GM21825 (cell line): ENCODE data around the gene KCNK1.

Experiments
- ATAC-seq: cut with Tn5 transposase; IDR thresholded peaks from one replicate; pipeline ENCODE4 v1.9.1; 2021; ENCODE audit warnings: mild to moderate bottlenecking, moderate library complexity; ENCODE audit not compliant: unreplicated experiment

KCNK1 gene

DNA sequence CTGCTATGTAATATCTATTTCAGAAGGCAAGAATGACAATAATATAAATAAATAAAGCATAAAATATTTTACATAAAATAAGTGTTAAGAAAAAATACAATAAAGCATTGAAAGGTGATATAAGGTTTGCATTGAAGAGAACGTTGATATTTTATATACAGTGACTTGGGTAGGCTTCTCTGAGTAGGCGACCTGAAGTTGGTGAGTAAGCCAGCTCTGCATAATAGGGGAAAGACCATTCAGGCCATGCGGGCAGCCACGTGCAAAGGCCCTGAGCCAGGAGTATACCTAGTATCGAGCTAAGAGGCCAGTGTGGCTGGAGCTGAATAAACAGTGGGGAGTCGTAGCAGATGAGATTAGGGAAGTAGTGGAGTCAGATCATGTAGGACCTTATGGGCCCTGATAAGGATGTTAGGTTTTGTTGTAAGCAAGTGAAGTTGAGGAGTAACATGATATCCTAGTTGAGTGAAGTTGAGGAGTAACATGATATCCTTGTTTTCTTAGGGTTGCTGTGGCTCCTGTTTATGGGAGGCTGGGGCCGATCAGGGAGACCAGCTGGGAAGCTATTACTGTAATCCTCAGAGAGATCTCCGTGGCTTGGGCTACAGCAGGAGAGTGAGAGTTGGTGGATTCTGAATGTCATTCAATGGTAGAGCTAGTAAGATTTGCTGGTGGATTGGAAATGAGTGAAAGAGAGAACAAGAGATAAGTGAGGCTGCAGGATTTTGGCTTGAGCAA is 22.0 kb downstream of the KCNK1 start:
- ATAC-seq, result no peak

DNA sequence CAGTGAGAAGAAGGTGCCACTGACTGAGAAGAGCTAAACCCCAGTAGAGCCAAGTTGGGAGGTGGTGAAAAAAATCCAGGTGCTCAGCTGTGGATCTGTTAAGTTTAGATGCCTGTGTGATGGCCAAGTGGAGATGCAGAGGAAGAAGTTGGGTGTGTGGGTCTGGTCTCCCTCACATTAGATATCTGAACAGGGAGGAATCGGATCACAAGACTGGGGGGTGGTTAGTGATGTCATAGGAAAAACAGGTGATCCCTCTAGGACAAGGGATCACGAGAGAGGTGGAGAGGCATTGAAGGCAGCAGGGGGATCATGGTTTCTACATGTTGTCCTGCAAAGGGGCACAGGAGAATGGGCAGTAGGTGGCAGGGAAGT is 22.6 kb downstream of the KCNK1 start:
- ATAC-seq, result no peak

DNA sequence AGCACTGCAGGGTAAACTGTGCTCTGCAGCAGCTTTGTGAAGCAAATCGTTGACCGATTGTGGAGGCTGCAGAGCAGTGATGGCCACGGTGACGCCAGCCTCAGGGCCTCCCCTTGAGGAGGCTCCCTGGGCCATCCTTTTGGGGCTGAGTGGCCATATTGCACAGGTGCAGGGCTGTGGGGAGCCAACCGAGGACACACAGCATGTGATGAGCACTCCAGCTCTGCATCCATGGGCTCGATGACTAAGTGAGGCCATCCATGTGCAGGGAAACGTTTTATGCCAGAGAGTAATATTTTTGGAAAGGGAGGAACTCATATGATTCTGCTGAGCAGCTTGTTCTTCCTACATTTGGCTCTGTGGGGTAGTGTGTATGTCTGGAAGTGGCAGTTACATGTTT is 24.6 kb downstream of the KCNK1 start:
- no peak for ATAC-seq

DNA sequence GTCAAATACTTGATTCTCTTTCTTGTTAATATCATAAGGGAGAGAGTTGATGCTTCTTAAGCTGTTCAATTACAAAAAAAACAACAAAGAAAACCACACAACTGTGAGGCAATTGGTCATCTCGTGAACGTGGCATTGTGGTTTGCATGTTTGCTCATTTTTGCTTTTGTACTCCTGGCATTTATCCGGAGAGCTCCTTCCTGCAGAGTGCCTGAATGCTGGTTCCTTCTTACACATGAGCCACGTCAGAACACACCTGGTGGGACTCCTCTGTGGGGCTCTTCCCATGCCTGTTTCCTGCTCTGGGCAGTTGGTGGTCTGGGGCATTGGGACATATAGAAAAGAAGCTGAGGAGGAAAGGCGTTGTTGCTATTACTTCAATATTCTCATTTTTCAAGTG is 25.7 kb downstream of the KCNK1 start:
- ATAC-seq, result no peak

DNA sequence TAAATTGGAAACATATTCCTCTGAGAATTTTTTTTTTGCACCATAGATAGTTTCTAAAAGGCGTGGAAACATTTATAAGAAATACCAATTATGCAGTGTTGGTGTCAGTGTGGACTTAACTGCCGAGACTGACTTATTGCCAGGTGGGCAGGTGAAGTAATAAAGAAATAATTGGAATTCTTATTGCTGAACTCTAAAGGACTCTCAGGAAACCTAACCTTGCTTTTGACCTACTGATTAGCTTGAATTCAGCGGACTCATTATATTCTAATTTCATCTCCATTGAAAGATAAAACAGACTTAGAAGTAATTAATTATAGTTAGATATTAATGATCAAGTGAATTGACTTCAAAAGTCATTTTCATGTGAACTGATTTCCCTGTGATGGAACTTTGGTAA is 26.3 kb downstream of the KCNK1 start:
- no peak for ATAC-seq

DNA sequence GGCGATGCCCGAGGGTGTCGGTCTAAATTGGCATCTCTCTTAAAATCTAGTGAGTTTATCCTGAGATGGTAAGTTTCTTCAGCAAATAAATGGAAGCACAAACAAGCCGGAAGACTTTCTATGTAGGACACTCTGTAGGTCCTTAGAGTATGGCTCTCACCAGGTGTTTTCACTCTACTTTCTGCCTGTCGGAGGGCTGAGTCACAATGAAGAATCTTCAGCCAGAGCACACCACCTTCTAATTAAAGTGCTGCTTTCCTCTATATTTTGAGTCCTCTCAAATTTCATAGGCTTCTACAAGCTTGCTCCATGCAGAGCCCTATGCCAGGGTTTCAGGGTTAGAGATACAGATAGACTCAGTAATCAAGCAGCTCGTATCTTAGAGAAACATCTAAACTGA is 27.1 kb downstream of the KCNK1 start:
- ATAC-seq, result no peak

DNA sequence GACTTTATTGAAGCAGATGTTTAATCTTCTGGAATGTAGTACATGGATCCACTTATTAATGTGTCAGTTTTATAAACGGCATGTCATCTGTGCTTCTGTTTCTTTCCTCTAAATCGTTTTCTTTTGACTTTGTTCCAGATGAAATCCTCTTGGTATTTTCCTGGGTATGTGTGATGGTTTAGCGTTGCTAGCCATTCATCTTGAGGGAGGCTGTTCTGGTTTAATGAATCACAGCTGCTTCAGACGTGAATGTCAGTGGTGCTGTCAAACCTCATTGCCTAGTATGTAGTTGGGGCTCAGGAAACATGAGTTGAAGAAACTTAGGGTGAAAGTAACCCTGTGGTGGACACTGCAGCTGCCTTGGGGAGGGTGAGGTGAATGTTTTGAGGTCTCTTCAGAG is 33.2 kb downstream of the KCNK1 start:
- no peak for ATAC-seq

DNA sequence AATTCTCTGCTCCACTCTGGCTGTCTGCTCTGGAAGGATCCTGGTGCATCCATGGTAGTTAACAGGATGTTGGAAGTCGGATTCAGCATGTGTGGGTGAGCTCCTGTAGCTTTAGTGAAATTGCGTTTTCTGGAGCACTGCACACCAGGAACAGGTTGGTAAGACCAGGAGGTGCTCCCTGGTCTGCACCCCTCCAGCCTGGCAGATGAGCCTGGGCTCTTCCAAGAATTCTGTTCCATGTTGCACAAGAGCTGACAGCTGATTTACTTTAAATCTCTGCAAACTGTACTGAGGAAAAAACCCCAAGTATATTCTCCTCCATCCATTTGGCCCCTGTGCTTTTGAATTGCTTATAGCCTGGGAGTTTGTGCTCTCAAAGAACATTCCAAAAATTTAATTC is 33.7 kb downstream of the KCNK1 start:
- no peak for ATAC-seq

DNA sequence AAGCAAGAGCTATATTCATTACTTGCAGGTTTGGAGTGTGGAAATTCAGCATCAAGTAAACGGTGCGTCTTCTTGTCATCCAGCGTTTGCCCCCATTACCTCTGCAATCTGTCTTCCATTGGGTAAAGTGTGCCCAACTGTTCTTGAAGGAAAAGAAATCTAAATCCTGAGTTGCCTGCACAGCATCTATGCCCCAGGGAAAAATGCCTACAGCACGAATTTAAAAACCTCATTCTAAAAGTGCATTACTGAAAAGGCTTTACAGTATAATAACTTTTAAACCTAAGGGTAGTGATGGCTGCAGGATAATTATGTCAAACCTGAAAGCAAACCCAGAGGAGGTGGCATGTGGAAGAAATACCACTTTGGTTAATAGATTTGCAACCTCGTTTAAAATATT is 37.2 kb downstream of the KCNK1 start:
- no peak for ATAC-seq

DNA sequence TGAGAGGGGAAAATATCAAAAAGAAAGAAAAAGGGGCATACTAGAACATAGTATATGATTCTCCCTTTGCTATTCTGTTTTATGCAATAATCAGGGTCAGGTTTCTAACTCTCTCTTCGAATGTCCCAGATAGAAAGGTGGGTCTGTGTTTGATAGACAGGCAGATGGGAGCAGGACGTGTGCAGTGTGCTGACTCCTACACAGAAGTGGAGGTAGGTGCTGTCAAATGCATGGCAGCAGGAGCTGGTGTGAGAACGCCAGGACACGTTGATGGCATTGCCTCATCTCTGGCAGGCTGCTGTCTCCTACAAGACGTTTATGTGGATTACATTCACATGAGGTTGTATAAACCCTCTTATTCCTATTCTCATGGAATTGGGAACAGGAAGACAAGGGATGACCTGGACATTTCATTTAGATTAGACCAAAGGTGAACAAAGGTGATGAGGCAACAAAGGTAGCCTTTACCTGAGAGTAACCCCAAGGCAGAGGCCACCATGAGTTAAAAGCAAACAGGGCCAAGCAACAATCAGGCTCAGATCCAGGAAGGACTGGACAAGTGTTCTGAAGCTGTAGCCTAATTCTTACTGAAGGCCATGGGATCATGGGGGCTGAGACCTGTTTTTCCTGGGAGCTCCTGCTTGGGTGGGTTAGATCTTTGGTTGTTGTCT is 37.8 kb downstream of the KCNK1 start:
- ATAC-seq, result no peak

DNA sequence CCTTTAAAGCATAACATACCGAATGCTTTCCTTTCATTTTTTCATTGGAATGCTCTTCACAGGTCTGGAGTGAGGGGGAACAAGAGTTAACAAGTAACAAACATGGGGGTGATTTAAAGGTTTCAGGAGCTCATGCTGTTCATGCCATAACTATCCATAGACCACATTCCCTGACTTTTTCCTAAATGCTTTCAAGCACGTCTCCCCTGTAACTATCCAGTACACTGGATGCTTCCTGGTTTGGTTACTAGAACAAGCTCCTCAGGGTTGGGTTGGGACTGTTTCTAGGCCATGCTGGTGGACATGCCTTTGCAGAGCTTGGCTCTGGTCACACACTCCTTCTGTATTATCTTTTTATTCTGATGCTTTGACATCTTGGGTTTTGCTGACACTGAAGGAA is 38.6 kb downstream of the KCNK1 start:
- ATAC-seq, result no peak

DNA sequence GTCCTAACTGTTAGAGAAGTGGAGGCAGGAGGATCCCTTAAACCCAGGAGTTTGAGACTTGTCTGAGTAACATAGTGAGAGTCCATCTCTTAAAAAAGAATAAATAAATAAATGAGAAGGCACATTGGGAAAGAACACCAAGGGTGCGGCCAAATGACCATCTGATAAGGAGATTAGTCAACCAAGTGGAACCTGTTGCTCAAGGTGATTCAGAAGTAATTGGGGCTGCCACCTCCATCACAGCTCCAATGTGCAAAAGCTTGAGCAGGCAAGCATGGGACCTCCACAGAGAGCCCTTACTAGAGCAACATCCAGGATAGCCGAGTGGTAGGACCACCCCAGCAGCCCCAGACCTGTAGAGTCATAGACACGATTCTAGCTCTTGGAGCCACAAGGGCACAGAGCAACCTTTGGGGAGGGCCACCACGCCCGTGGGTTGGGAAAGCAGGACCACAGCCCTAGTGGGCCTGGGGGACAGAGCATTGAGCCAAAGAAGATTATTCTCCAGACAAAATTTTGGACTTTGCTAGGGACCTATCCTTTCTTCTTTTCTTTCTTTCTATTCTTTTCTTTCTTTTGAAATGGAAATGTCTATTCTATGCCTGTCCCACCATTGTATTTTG is 40.9 kb downstream of the KCNK1 start:
- ATAC-seq, result no peak

DNA sequence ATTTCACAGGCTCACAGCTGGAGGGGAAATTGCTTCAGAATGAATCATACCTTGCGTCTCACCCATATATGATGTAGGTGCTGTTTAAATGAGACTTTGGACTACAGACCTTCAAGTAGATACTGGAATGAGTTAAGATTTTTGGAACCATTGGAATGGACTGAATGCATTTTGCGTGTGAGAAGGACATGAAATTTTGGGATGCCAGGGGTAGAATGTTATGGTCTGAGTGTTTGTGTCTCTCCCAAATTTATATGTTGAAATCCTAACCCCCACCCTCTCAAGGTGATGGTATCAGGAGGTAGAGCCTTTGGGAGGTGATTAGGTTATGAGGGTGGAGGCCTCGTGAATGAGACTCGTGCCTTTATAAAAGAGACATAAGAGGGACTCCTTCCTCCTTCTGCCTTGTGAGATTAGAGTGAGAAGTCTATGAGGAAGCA is 41.4 kb downstream of the KCNK1 start:
- no peak for ATAC-seq

DNA sequence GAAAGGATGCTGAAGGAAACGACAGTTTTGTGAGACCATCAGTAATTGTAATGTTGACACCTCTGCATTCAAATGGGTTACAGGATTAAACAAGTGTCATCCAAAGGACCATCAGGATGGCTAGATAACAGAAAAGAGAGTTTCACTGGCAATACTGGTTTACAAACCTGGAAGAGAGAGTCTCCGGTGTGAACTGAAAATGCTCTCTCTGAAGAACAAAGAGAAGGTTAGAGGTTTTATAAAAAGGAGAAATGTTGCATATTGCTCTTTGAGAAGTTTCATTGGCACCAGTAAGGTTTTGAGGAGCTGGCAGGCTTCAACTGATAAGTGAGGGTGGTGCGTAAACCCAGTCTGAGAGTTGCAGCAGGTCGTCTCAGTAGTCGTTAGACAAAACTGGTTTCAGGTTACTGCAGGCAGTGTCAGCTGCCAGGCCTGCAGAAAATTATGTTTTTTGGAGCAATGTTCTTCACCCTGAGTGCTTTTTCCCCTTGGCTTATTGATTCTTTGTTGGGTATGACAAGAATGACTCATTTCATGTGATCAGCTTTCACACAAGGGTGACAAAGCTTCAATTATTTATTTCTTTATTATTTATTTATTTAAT is 42.2 kb downstream of the KCNK1 start:
- ATAC-seq, result no peak

DNA sequence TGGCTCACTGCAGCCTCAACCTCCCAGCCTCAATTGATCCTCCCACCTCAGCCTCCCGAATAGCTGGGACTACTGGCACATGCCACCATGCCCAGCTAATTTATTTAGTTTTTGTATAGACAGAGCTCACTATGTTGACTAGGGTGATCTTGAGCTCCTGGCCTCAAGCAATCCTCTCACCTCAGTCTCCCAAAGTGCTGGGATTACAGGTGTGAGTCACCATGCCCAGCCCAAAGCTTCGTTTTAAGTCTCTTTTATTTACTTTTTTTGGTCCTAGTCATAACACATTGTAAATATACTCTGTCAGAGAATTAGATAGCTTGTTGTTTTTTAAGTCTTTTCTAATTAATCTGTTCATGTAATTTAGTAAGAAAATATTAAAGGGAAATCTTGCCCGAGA is 42.8 kb downstream of the KCNK1 start:
- ATAC-seq, result no peak

DNA sequence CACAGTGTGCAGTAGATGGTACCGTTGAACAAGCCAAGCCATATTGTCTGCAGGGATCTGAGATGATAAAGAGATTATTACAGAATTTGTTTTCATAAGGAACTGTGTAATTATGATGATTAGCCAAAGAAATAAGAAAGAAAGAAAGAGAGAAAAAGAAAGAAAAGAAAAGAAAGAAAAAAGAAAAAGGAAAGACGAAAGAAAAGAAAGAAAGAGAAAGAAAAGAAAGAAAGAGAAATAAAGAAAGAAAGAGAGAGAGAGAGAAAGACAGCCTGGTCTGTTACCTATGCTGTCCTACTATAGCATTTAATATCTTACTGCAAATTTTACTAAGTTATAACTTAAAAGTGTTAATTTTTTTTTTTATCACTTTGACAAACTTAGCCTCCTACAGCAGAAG is 43.6 kb downstream of the KCNK1 start:
- ATAC-seq, result no peak

DNA sequence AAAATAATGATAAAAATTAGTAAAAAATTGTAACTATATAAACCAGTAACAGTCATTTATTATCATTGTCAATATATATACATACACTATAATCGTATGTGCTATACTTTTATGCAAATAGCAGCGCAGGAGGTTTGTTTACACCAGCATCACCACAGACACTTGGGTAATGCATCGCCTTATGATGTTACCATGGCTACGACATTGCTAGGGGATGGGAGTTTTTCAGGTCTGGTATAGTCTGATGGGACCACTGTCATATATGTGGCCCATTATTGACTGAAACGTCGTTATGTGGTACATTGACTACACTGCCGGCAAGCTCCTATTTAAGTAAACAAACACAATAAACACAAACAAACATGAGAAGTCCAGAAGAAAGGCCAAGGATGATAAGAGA is 45.6 kb downstream of the KCNK1 start:
- ATAC-seq, result no peak

DNA sequence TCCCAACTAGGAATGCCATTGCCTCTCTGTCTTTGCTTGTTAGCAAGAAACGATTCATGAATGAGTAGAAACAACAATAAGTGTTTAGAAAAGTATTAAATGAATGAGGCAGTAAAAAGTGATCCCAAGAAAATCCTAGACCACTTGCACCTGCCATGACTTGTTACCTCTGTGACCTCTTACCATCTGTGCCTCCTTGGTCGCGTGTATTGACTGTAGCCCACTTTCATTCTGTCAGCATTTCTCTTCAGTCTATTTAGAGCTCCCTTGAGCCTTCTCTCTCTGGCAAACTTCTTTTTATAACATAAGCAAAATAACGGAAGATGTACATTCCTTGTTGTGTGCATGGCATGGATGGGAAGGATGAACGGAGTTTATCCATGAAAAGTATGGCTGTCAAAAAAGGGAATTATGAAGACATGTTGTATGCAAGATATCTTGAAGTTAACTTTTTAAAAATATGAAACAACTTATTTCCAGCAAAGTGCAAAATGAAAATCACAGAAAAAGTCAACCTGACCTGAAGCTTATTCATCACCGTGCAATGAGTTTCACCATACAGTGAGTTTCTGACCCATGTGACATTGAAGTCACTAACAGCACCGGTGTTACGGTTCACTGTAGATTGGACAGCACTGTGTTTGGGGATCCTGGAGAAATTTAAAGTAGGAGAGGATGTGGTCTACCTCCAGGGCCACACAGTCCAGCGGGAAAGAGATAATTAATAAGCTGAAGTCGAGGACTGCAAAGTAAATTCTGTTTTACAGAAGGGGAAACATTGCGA is 47.7 kb downstream of the KCNK1 start:
- no peak for ATAC-seq

DNA sequence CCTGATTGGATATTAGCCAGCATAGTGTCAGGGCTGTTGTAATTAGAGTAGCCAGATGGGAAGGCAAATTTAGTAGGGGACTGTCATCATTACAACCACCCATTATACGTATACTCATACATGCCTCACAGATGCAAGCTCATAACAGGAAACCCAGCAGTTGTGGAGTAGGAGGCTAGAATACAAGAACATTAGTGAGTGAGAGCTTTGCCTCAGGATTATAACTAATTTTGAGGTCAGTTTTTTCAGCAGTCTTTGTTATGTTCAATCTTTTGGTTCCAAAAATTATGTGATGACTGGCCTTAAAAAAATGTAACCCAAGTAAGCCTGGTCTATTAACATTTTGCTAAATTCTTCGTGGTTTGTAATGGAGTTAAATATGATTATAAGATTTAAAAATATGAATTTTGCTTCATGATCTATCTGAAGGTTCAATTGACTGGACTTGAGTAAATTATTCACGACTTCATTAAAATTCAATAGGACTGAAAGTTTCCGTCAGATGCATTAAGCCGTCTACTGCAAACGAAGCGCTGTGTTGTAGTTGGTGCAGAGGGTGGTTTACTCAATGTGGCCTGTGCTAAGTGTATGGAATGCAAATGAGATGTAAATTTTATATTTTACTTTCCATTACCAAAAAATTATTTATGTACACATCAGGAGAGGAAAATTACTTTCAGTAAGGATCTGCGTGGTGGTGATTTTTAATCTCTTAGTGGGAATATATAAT is 48.8 kb downstream of the KCNK1 start:
- ATAC-seq, result no peak

DNA sequence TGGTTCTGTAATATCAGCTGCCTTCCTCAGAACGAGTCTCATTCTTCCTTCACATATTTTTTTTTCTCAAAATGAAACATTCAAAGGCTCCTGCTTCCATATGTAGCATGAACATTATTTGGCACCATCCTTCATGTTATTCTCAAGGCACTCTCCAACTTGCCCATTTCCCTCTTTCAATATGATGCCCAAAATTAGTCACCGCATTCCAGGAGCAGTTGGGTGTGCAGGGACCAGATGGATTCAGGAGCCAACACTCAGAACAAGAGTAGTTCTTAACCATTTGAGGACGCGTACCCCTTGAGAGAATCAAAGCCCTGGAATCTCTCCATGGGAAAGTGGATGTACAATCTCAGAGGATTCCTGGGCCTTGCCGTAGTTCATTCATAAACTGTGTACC is 50.3 kb downstream of the KCNK1 start:
- no peak for ATAC-seq
